ENCODE data around the gene HSPA5. TPM values are rescaled to one million over a fixed set of nuclear protein-coding genes. Genes with fewer than 3 reads are reported as not detected.

HSPA5 gene
- total and polyA plus RNA-seq, 9 donors = 67.1 to 309 (median 147) TPM

DNA sequence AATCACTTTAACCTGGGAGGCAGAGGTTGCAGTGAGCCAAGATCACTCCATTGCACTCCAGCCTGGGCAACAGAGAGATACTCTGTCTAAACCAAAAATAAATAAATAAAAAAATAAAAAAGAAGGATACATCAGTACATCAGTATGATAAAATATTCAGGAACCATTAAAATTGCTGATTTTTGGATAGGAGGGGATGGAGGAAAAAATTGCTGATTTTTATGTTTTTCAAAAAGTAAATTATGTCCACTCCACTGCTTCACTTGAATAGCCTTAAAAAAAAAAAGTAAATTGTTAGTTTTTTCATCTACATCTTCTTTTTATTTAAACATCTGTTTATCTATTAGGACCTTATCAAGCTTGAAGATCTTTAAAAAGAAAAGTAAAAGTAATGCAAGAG lies 13.1 kb upstream of the HSPA5 start:
- Histone ChIP-seq H3K27me3 (no peaks in the 10 kb centered on the region), H3K27ac (no peak overlapping the region), H3K36me3 (no peaks in the 10 kb centered on the region), H3K9me3 (no peaks in the 10 kb centered on the region), H3K4me1 (ENCODE audit: insufficient read depth) (no peaks in the 10 kb centered on the region), H3K4me3 (no peak overlapping the region)
- no peak for DNase-seq
- intact Hi-C loops (cut with DNase I) = no loop called here
- TF ChIP-seq, protein P1, sequence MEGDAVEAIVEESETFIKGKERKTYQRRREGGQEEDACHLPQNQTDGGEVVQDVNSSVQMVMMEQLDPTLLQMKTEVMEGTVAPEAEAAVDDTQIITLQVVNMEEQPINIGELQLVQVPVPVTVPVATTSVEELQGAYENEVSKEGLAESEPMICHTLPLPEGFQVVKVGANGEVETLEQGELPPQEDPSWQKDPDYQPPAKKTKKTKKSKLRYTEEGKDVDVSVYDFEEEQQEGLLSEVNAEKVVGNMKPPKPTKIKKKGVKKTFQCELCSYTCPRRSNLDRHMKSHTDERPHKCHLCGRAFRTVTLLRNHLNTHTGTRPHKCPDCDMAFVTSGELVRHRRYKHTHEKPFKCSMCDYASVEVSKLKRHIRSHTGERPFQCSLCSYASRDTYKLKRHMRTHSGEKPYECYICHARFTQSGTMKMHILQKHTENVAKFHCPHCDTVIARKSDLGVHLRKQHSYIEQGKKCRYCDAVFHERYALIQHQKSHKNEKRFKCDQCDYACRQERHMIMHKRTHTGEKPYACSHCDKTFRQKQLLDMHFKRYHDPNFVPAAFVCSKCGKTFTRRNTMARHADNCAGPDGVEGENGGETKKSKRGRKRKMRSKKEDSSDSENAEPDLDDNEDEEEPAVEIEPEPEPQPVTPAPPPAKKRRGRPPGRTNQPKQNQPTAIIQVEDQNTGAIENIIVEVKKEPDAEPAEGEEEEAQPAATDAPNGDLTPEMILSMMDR (IDR thresholded peaks at IDR 0.05) = no peak
- TF ChIP-seq EP300 (IDR thresholded peaks at IDR 0.05) (no peak), POLR2A (IDR thresholded peaks at IDR 0.05) (no peak)

DNA sequence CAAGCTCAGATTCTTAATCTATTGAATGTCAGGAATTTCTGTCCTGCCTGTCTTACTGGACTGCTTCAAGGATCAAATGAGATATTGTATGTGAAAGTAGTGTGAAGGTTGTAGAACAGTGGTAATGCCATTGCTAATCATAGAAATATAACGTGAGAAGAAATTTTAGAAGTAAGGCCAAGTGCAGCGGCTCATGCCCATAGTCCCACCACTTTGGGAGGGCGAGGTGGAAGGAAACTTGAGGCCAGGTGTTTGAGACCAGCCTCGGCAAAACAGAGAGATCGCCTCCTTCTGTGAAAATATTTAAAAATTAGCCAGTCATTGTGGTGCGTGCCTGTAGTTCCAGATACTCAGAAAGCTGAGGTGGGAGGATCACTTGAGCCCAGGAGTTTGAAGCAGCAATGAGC lies 5.1 kb upstream of the HSPA5 start:
- intact Hi-C loops (cut with DNase I) = no loop called here
- DNase-seq = no peak

DNA sequence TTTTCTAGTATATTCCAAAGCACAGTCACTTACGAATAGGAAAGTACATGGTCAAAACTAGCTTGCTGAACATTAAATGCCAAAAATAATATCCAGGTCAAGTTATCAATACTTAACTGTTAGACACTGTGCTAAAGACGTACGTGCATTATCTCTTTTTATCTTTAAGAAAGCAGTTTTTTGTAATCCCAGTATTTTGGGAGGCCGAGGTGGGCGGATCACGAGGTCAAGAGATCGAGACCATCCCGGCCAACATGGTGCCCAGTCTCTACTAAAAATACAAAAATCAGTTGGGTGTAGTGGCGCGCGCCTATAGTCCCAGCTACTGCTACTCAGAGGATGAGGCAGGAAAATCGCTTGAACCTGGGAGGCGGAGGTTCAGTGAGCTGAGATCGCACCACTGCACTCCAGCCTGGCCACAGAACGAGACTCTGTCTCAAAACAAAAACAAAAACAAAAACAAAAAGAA lies 2.7 kb upstream of the HSPA5 start:
- Histone ChIP-seq H3K36me3 (no peaks in the 10 kb centered on the region), H3K27ac (no peak overlapping the region), H3K9me3 (no peaks in the 10 kb centered on the region), H3K4me1 (ENCODE audit: insufficient read depth) (peaks cover 7% of the 10 kb centered on the region), H3K4me3 (no peak overlapping the region), H3K27me3 (no peaks in the 10 kb centered on the region)
- intact Hi-C loops (cut with DNase I) = loop anchor here in 1 of 4 donors (5.0 kb wide), 1 partner anchor 1083 kb away; the partner anchor contains the start of gene MVB12B
- no peak for DNase-seq
- TF ChIP-seq EP300 (IDR thresholded peaks at IDR 0.05) = no peak
- TF ChIP-seq POLR2A (IDR thresholded peaks at IDR 0.05) = no peak
- TF ChIP-seq, protein P1 (IDR thresholded peaks at IDR 0.05) = no peak
- 84 to 87% (median 85%) methylated on average over 15 of the region's 15 CpGs for WGBS, 3 donors

More for the DNA sequence above, 5.1 kb upstream of the HSPA5 start:
- no peaks in the 10 kb centered on the region for H3K36me3 ChIP-seq
- H3K4me1 ChIP-seq (ENCODE audit: insufficient read depth) = no peaks in the 10 kb centered on the region
- H3K9me3 ChIP-seq = no peaks in the 10 kb centered on the region
- no peak overlapping the region for H3K4me3 ChIP-seq
- 74 to 82% (median 77%) methylated on average over 6 of the region's 6 CpGs for WGBS, 3 donors
- H3K27me3 ChIP-seq = no peaks in the 10 kb centered on the region
- H3K27ac ChIP-seq = no peak overlapping the region
- TF ChIP-seq, protein P1 (IDR thresholded peaks at IDR 0.05) = no peak
- no peak for TF ChIP-seq POLR2A (IDR thresholded peaks at IDR 0.05)
- TF ChIP-seq EP300 (IDR thresholded peaks at IDR 0.05) = no peak

DNA sequence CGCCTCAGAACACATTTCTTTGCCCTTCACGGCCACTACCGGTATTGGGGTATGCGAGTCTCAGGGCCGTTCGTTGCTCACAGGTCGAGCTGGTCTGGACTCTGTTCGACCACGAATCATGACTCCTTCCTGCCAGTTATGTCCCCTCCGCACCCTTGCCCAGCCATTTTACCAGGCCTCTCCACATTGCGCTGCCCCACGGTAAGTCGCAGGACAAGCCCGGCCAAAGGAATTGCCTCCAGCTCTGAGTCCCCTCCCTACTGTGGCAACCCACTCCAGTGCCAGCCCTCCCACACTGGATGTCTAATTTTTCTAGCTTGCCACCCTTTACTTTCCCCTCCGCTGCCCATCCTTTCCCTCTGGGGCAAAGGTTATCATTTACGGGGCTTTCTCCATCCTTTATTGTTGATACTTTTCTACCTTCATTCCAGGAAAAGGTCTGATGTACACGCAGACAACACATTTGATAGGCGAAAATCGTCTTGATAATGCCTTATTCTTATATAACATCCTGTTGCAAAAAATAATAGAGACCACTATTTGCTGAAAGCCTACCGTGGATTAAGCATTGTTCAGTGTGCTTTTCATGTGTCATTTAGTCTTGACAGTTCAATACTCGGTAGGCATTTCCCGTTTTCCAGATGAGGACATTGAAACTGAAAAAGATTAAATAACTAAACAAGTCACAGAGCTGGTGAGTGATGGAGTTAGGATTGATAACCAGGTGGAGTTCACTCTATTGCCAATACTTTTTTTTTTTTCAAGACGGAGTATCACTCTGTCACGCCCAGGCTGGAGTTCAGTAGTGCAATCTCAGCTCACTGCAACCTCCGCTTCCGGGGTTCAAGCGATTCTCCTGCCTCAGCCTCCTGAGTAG lies 958 bp upstream of the HSPA5 start:
- Histone ChIP-seq H3K27me3 (no peaks in the 10 kb centered on the region), H3K36me3 (no peaks in the 10 kb centered on the region), H3K9me3 (no peaks in the 10 kb centered on the region), H3K4me1 (ENCODE audit: insufficient read depth) (peaks cover 11% of the 10 kb centered on the region), H3K4me3 (peak overlapping the region; percentile 92), H3K27ac (peak overlapping the region; percentile 74 to 81)
- intact Hi-C loops (cut with DNase I) = loop anchor here in 1 of 4 donors (2.0 to 5.0 kb wide), 2 partner anchors 53 to 1085 kb away; partner anchors contain the start of genes MVB12B and PPP6C
- no peak for TF ChIP-seq POLR2A (IDR thresholded peaks at IDR 0.05)
- TF ChIP-seq, protein P1 (IDR thresholded peaks at IDR 0.05) = no peak
- no peak for TF ChIP-seq EP300 (IDR thresholded peaks at IDR 0.05)
- WGBS, 3 donors = 23 to 26% (median 24%) methylated on average over 27 of the region's 27 CpGs
- no peak for DNase-seq

Data from ovary (tissue), 9 donors.